Left renal pelvis (tissue), 4 donors: ENCODE measurements around the gene ITPR2. TPM values are rescaled to one million over a fixed set of nuclear protein-coding genes. Genes with fewer than 3 reads are reported as not detected.

ENCODE experiments used
- DNase-seq, 4 donors: peaks; one replicate each; pipeline ENCODE4 v3.0.0-alpha.2; 2013; ENCODE audit warnings: low read depth in 4 of 4, low spot score in 3 of 4
- polyA plus RNA-seq, 4 donors: library from polyadenylated mRNA; unstranded; fragments of 120-200 nt; gene quantifications; one replicate each; pipeline ENCODE4 v1.2.1, GENCODE V29; 2013; ENCODE audit not compliant: insufficient read length in 4 of 4

The ITPR2 gene
- polyA plus RNA-seq, 4 donors = 11.8 to 16.1 (median 13.2) TPM

DNA sequence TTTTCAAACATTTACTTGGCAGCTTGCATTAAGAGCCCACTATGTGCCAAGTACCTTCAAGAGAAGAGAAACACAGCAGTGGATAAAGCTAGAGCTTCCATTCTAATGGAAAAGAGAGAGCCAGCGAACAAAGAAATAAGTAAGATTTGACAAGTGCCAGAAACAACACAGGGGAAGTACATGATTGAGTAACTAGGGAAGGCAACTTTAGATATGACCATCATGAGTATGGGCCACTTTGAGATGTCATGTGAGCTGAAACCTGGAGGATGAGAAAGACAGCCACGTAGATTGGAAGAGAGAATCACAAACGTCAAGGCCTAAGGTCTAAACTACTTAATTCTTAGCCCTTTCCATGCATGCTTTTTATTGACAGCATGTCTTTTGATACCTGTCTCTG lies 121.4 kb downstream of the ITPR2 start:
- DNase-seq = no peak

DNA sequence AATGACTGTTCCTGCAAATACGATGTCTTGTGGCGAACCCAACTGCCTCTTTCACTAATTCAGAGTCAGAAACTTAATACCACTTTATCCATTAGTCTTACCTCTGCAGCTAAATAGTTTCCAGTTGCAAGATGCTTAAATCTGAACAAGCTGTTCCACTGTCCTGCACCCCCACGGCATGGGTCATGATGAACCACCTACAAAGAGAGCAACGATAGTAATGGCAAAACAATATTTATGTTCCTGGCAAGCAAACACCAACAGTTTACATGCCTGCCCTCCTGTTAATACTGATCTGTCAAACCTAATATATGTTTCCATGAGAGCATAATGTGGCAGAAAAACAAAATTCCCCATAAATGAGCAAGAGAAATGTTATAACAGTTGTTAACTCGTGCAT lies 121.9 kb downstream of the ITPR2 start:
- no peak for DNase-seq

DNA sequence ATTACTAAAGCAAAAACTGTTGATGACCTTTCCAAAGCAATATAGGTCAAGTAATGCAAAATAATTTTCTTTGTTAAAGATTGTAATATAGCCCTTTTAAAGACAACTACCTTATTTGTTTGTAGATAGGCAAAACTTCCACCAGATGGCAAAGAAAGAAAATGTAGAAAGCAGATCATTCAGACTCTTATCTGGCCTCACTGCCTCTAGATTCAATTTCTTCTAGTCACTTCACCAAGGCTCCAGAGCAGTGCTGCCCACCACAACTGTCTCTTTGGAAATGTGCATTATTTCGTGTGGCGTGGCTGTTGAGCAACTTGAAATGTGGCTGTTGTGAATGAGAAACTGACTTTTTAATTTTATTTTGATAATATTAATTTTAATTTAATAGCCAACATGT lies 127.1 kb downstream of the ITPR2 start:
- no peak for DNase-seq

DNA sequence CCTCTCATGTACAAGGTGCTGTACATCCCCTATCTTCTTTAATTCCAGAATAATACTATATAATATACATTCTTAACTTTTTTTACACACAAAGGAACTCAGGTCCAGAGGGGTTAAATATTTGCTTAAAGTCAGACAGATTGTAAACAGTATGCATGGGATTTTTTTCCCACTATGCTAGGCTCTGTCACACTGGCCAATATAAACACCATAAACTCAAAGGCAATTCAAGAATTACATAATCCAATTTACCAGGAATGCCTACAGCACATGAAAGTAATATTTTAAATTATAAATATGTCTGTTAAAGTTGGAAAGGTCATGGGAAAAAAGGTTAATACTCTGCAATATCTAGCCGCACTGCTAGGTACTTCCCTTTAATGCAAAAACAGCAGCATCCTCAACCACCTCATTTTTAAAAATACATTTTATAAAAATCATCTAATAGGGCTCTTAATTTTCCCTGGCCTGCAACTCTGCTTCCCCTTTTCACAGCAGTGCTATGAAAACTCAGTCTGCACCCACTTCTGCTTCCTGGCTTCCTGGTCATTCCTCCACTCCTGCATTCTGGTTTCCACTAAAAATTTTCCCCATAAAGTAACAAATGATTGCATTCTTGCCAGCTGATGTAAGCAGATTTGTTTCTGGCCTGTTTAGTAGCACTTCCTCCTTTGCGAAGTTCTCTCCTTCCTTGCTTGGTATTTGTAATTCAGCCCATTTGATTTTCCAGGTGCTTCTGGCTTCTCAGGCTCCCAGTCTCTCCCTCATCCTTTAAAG lies 128.1 kb downstream of the ITPR2 start:
- DNase-seq = no peak

DNA sequence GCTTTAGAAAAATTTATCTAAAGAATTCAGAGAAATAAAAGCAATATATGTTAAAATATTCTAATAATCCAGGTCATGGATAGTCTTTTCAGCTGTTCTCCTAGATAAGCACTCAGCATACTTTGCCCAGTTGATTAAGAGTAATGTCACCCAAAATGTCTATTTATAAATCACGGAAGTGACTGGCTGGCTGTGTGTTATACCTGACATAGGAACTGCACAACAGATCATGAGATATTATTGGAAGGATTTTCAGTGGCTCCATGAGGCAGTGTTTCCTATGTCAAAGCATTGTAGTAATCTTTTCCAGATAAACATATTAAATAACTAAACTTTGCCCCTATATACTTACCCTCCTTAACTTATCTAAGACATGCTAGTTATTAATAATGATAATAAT lies 128.8 kb downstream of the ITPR2 start:
- no peak for DNase-seq

DNA sequence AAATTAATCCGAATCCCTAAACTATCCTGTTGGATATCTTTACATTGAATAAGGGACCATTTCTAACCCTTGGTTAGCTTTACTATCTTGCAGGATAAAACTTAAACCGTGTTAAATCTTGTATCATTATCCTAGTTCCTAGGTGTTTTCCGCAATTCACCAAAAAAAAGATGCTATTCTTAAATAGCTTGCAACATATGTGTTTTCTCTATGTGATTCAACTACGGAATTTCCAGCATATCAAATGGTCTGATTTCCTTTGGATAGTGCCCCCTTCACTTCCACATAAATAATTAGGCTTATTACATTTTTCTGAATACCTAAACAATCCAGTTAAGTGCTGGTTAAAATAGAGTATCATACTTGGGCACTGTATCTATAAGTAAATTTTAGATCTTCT lies 130.3 kb downstream of the ITPR2 start:
- no peak for DNase-seq

DNA sequence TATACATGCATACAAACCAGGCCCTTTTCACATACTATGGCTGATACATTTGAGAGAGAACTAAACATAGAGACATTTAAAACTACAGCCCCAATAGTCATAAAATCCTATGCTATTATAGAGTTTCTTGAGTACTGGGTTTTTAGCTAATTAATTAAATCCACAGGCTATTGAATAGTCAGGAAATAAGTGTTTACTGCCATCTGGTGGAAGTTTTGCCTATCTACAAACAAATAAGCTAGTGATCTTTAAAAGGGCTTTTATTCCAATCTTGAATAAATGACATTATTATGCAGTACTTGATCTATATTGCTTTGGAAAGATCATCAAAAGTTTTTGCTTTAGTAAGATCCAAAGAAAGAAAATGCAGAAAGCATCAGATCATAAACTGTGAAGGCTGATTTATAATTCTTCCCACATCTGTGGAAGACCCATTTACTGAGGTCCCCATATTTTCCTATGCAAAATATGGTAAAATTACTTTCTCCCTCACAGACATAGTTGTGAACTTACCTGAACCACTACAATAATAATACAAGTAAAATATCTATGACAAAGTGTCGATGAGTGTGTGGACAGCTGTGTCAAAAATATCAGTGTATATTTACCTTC lies 131.3 kb downstream of the ITPR2 start:
- DNase-seq = peak in 1 of 4 donors; percentile 28

DNA sequence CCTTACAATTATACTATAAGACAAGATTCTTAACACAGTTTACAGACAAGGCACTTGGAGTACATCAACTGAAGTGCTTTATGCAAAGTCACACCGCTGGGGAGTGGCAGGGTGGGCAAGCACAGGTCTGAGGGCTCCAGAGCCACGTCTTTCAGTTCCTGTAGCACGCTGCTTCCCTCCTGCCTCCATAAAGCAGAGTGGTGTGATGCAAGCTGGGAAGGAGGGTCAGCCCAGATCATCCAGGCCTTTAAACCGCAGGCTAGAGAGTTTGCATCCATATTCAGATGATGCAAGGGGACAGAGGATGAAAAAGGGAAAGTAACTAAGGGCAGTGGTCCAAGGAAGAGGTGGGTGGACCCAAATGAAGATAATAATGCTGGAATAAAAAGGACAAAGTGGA lies 132.6 kb downstream of the ITPR2 start:
- no peak for DNase-seq

DNA sequence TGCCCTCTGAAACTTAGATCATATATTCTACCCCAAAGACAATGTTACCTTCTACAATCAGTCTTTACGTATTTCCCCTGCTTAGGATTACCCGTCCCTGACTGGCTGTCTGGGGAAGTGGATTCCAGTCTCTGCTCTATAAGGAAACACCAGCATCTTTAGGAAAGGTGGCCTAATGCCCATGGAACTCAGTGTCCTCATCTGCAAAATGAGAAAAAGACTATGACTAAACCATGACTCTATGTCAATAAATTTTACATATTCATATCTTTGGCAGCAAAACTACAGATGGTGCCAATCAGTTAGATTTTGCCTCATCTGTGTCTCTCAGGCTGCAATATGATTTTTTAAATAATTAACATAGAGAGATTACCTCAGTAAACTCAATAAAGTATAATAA lies 133.8 kb downstream of the ITPR2 start:
- DNase-seq = no peak

DNA sequence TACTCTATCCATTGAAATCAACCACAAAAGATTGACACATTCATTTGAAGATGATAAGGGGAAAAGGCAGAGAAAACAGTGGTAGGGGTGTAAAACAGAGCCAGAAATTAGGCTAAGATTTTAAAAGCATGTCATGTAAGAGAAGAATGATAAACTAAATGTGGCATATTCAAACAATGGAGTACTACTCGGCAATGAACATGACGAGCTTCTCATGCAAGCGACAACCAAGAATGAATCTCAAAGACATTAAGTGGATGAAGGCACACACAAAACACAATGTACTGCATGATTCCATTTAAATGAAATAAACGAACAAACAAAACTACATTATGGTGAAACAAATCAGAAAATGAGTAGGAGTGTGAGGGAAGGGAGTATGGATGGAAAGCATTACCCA lies 134.8 kb downstream of the ITPR2 start:
- DNase-seq = no peak

DNA sequence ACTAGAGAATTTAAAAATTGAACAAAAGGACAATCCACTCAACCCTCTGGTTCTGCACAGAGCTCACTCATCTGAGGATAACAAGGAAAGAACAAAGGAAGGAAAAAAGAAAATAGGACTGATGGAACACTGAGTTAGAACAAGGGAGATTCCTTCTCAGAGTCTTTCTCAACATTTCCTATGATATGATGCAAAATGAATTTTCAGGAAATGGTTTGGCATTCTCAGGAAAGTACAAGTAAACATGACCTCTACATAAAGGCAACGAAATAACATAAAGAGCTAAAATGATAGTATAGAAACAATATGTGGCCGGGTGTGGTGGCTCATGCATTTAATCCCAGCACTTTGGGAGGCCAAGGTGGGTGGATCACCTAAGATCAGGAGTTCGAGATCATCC lies 135.8 kb downstream of the ITPR2 start:
- DNase-seq = no peak

DNA sequence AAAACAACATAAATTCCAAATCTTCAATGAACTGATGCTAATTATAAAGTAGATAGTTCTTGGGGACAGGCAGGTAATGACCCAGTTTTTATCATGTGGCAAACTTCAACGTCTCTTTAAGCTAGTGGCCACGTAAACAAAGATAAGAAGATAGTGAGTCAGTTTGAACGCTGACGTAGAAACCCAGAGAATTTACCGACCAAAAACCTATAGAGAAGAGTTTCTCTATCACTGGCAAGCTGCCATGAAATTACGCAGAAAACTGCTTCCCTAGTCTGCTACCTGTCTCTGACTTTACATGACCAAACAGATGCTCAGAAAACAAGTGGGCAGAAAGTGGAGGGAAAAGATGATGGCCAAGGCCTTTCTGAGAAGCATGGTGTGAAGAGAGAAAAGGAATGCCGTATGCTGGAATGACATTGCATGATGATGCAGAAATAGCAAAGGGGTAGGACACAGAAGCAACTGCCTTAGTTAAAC lies 136.3 kb downstream of the ITPR2 start:
- DNase-seq = no peak

DNA sequence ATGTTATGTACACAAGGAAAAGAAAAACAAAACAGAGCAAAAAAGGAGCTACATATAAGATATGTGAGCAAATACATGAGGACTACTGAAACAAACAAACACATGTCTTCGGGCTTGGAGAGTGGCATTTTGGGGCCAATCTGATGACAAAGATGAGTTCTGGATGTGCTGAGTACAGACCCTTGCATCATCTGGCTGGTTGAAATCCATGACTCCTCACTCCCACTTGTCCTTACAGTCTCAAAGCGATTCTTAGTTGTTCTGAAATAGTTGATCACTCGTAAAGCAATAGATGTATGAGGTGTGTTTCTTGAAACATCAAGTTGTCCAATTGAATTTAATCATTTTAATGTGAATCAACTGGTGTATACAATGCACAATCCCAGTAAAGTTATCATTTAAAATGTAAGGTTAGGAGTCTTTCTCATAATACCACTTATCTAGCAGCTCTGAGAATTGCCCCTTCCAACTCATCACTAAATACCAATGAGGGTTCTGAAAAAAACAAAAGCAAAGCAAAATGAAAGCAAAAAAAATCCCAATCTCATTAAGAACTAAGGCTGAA lies 136.9 kb downstream of the ITPR2 start:
- DNase-seq = no peak

DNA sequence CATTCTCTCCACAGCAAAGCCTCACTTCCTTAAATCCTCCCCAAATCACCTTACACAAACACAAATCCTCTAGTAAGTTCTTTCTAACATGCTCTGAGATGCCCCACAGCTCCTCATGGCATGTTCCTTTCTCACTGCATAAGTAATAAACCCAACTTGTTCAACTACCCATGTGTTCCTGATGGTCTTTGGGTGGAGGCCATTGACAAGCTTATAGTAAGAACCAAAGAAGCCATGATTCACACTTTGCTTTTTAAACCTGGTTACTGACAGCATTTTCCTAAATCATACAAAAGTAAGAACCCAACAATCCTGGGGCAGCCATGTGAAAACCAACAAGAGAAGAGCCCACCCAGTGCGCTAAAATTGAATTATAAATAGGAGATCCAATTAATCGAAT lies 138.6 kb downstream of the ITPR2 start:
- DNase-seq = no peak

DNA sequence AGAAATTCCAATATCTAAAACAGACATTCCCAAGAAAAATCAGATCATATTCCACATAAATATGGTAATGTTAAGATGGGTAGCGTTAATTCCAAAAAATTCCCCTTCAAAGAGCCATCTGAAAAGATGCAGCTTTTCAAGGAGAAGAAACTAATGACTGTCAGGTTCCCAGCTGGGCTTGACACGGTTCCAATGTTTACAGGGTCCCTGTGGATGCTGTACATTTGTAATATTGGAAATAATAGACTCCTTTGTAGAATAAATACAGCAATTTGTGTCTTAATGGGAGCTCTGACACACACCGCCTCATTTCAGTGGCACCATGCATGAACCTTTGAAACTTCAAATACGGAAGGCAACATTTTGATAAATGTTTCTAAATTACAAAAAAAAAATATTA lies 140.6 kb downstream of the ITPR2 start:
- no peak for DNase-seq

DNA sequence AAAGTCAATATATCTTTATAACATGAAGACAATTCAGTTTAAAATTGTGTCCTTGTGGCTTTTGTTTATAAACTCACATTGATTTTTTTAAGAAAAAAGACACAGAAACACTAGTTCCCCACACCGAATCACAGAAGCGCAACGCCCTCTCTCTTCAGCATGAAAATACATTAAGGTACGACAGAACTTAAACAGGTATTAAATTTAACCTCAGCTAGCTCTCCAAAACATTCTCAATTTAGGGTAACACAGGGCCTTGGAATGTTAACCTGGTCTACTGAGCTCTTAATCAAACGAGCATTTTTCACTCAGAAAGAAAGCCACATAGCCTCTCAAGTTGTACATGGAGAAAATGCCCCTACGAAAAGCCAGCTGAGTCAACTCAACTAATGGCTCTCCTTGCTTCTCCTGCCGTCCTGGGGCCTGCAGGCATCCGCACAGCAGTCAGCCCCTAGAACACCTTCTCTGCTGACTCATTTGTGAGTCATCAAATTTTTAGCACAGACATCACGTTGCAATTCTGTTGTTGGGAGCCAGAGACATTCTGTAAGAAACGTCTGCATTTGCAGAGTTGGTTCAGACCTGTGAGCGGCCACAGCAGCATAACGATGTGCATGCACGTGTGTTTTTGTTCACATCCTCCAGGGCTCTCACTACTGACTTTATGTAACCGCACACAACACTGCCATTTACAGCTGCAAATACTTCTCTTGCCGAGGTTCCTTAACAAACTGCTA lies 141.6 kb downstream of the ITPR2 start:
- no peak for DNase-seq

DNA sequence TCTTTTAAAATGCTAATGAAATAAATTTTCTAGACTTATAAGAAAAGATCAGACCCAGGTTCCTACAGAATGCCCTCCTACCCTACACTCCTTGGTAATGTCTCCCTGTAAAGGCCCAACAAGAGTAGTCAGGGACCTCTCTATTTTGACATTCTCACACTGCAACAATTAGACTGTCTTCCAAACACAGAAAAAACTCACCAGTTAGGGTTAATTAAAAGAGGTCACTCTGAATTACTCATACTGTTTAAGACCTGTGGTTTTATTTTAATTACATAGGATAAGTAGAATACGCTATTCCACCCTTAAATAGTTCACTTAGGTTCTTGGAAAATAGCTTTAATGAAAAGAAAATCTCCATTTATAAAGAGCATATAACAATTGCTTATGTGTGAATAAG lies 142.4 kb downstream of the ITPR2 start:
- DNase-seq = no peak

DNA sequence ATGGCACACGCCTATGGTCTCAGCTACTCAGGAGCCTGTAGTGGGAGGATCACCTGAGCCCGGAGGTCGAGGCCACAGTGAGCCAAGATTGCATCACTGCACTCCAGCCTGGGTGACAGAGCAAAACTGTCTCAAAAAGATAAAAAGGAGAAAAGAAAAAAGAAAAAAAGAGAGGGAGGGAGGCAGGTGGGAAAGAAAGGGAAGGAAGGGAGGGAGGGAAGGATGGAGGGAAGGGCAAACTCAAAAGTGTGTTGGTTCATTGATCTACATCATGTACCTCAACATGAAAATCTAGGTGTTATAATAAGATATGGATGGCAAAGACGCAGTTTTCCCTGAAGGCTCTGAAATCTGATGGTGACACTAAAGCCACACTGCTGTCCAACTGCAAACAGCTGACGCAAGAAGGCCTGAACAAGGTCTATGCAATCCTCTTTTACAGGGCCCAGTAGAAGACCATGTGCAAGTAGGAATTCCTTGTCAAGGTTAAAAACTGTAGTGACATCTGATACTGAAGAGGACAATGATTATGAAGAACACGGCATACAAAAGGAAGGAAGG lies 143.6 kb downstream of the ITPR2 start:
- no peak for DNase-seq

DNA sequence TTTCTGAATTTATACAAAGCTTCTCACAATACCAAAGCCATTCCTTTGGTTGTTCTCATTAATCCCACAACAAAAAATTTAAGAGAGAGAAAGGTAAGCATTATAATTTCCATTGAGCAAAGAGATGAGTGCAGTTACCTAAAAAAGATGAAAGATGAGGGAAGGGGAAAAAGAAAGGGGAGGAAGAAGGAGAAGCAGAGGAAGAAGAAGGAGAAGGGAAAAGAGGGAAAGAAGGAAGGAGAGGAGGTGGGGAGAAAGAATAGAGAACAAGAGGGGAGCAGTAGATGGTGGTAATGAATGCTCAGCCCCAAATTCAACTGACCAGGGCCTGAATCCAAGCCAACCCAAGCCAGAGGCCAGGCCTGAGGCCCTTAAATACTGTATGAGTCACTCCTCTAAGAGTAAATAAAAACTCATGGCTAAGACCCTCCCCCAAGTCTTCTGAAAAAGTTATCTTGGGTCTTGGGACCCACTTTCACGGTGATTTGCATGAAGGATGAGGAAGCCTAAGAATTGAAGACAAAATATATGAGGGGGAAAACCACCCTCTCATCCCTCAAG lies 144.6 kb downstream of the ITPR2 start:
- DNase-seq = no peak

DNA sequence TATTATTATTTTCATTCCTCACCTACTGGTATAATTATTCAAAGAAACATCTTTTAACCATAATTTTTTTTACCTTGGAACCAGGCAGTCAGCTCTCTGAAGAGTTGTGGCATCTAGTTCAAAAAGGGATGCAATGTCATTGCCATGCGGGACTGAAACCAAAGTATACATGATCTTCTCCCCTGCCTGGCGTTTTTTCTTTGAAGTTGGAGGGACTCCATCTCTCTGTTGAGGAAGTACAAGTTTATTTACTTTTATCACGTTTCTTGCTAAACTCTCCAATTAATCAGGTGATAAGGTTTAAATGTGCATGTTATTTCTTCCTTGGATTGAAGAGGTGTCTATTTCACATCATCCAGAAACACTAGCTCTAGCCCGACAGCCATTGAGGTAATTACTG lies 146.6 kb downstream of the ITPR2 start:
- no peak for DNase-seq

DNA sequence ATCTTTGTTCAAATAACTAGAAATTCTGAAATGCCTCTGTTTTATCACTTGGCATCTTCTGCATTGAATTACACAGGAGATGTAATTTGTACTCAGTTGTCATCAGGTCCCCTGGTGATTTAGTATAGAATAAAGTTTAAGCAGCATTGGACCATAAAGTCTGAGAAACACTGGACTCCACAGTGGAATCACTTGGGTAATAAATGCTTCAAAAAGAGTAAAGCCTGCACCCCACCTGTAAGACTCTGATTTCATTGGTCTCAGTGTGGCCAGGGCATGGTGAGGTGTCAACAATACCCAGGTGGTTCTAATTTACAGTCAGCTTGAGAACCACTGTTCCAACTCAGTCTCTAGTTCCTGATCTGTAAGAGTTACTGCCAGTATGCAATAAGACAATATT lies 148.9 kb downstream of the ITPR2 start:
- no peak for DNase-seq
